Thyroid gland (tissue), 4 donors: Measurements from ENCODE around the gene MGLL.

Experiments used
- POLR2A ChIP-seq, 2 donors: fragments of 450-650 bp; IDR thresholded peaks; one replicate each; pipeline ENCODE4 v1.6.1; 2017; ENCODE audit warnings: antibody characterized with exemption in 2 of 2, mild to moderate bottlenecking in 2 of 2, moderate library complexity in 1 of 2
- TF ChIP-seq, protein P1 (sequence below), 6 experiments: fragments of 200-600 bp in 3 of 6; fragments of 450-650 bp in 3 of 6; sonication (generic) in 3 of 6; IDR thresholded peaks; one replicate each; pipeline ENCODE4 v1.5.1; 2016 to 2019; ENCODE audit warnings: antibody characterized with exemption in 6 of 6, mild to moderate bottlenecking in 2 of 6, inconsistent platforms in 1 of 6, moderate library complexity in 1 of 6

DNA sequence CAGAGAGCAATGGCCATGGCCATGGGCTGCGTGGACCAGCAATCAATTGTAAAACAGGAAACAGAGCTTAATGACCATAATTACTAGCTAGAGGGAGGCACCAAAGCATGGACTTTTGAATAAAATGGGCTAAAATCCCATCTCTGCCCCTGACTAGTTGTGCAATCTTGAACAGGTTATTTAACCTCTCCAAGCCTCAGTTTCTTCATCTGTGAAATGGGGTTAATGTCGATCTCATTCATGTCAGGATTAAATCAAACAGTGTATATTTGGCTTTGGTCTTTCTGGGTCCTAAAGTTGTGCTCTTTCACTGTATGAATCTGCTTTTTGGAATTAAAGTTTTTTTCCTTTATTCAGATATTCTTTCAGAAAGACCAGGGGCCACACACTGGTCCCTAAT, 113.5 kb downstream of the MGLL start:
- TF ChIP-seq, protein P1, sequence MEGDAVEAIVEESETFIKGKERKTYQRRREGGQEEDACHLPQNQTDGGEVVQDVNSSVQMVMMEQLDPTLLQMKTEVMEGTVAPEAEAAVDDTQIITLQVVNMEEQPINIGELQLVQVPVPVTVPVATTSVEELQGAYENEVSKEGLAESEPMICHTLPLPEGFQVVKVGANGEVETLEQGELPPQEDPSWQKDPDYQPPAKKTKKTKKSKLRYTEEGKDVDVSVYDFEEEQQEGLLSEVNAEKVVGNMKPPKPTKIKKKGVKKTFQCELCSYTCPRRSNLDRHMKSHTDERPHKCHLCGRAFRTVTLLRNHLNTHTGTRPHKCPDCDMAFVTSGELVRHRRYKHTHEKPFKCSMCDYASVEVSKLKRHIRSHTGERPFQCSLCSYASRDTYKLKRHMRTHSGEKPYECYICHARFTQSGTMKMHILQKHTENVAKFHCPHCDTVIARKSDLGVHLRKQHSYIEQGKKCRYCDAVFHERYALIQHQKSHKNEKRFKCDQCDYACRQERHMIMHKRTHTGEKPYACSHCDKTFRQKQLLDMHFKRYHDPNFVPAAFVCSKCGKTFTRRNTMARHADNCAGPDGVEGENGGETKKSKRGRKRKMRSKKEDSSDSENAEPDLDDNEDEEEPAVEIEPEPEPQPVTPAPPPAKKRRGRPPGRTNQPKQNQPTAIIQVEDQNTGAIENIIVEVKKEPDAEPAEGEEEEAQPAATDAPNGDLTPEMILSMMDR (IDR thresholded peaks at IDR 0.05): no peak
- no peak for TF ChIP-seq POLR2A (IDR thresholded peaks at IDR 0.05)
